HCT116 (cell line): ENCODE data around the gene PARVA.

Source experiments
- CEBPB ChIP-seq: IDR thresholded peaks from 2 replicates; pipeline ENCODE4 v1.6.1; 2012; ENCODE audit warnings: low read depth
- TF ChIP-seq, protein P1 (sequence below), 3 experiments: fragments of 200-600 bp in 1 of 3; sonication (generic) in 1 of 3; IDR thresholded peaks in 2 of 3; conservative IDR thresholded peaks in 1 of 3; 2 replicates each; pipeline ENCODE4 v1.5.1; 2012 to 2017; ENCODE audit warnings: low read depth in 2 of 3, low read length in 2 of 3, antibody characterized with exemption in 1 of 3, borderline replicate concordance in 1 of 3, control low read depth in 1 of 3, mild to moderate bottlenecking in 1 of 3, mixed read lengths in 1 of 3, mixed run types in 1 of 3, moderate library complexity in 1 of 3; ENCODE audit not compliant: insufficient read depth in 1 of 3

DNA sequence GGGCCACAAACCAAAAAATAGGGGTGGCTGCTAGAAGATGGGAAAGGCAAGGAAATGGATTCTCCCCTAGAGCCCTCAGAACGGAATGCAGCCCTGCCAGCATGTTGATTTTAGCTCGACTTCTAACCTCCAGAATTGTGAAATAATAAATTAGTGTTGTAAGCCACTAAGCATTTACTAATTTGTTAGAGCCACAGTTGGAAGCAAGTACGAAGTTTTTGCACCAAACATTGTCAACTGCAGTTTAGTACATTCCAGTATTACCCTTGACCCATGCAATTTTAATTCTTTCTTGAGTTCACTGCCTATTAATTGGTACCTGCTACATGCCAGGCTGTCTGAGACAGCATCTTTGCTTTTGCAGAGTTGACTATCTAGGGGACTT lies 32.2 kb downstream of the PARVA start:
- TF ChIP-seq, protein P1, sequence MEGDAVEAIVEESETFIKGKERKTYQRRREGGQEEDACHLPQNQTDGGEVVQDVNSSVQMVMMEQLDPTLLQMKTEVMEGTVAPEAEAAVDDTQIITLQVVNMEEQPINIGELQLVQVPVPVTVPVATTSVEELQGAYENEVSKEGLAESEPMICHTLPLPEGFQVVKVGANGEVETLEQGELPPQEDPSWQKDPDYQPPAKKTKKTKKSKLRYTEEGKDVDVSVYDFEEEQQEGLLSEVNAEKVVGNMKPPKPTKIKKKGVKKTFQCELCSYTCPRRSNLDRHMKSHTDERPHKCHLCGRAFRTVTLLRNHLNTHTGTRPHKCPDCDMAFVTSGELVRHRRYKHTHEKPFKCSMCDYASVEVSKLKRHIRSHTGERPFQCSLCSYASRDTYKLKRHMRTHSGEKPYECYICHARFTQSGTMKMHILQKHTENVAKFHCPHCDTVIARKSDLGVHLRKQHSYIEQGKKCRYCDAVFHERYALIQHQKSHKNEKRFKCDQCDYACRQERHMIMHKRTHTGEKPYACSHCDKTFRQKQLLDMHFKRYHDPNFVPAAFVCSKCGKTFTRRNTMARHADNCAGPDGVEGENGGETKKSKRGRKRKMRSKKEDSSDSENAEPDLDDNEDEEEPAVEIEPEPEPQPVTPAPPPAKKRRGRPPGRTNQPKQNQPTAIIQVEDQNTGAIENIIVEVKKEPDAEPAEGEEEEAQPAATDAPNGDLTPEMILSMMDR (IDR thresholded peaks at IDR 0.05 in 2 of 3, conservative IDR thresholded peaks at IDR 0.05 in 1 of 3; ENCODE audit: borderline replicate concordance in 1 of 3, insufficient read depth in 1 of 3, low read depth in 2 of 3, low read length in 2 of 3): no peak
- no peak for TF ChIP-seq CEBPB
